Vagina (tissue), 2 donors: Measurements from ENCODE around the gene NLGN1.

Experiments
- CTCF ChIP-seq, 3 experiments: fragments of 450-650 bp in 2 of 3; fragments of 200-600 bp in 1 of 3; sonication (generic) in 1 of 3; IDR thresholded peaks; one replicate each; pipeline ENCODE4 v1.5.1; 2017 to 2019; ENCODE audit warnings: antibody characterized with exemption in 3 of 3, mild to moderate bottlenecking in 2 of 3, moderate library complexity in 2 of 3
- POLR2A ChIP-seq, 2 donors: fragments of 450-650 bp; IDR thresholded peaks; one replicate each; pipeline ENCODE4 v1.6.1; 2017; ENCODE audit warnings: antibody characterized with exemption in 2 of 2, mild to moderate bottlenecking in 2 of 2, moderate library complexity in 2 of 2

GRCh38 chr3:174335324-174335723 is 937.8 kb downstream of the NLGN1 start:
- TF ChIP-seq CTCF (IDR thresholded peaks at IDR 0.05), result no peak
- TF ChIP-seq POLR2A (IDR thresholded peaks at IDR 0.05), result no peak
